Peyer's patch (tissue), 4 donors: ENCODE measurements around the gene GOLGA1. TPM values are rescaled to one million over a fixed set of nuclear protein-coding genes. Genes with fewer than 3 reads are reported as not detected.
"Not testable (repeated sequence)": the region's sequence is repeated elsewhere in the genome, so short reads cannot be mapped to it uniquely, and the experiment has no call there.

Experiments used
- DNase-seq, 3 donors: peaks; one replicate each; pipeline ENCODE4 v3.0.0-alpha.2; 2017 to 2019
- H3K27ac ChIP-seq, 4 donors: fragments of 200-600 bp; sonication (generic); one replicate each; pipeline ENCODE4 v1.5.1; 2016 to 2019
- H3K27me3 ChIP-seq, 2 donors: fragments of 200-600 bp; sonication (generic); one replicate each; pipeline ENCODE4 v1.5.1; 2019
- H3K36me3 ChIP-seq, 3 donors: fragments of 200-600 bp; sonication (generic); one replicate each; pipeline ENCODE4 v1.5.1; 2016 to 2019
- H3K4me1 ChIP-seq, 4 donors: fragments of 200-600 bp; sonication (generic); one replicate each; pipeline ENCODE4 v1.5.1; 2016 to 2019
- H3K4me3 ChIP-seq, 4 donors: fragments of 200-600 bp; sonication (generic); 1 replicate in 3 of 4; 2 replicates in 1 of 4; pipeline ENCODE4 v1.5.1; 2016 to 2019; ENCODE audit warnings: mild to moderate bottlenecking in 1 of 4
- H3K9me3 ChIP-seq, 4 donors: fragments of 200-600 bp; sonication (generic); one replicate each; pipeline ENCODE4 v1.5.1; 2016 to 2019; ENCODE audit warnings: mild to moderate bottlenecking in 1 of 4
- POLR2A ChIP-seq, 2 donors: fragments of 450-650 bp; IDR thresholded peaks; one replicate each; pipeline ENCODE4 v1.5.1; 2017; ENCODE audit warnings: antibody characterized with exemption in 2 of 2, mild to moderate bottlenecking in 2 of 2, moderate library complexity in 2 of 2
- total RNA-seq, 4 donors: library from RNA; depleted of rRNA; stranded (reverse); fragments of >200 nt; gene quantifications; one replicate each; pipeline ENCODE4 v1.1.0, GENCODE V29; 2016
- TF ChIP-seq, protein P1 (sequence below), 6 experiments: fragments of 450-650 bp in 4 of 6; fragments of 200-600 bp in 2 of 6; sonication (generic) in 1 of 6; IDR thresholded peaks; one replicate each; pipeline ENCODE4 v1.5.1; 2017 to 2019; ENCODE audit warnings: antibody characterized with exemption in 6 of 6, mild to moderate bottlenecking in 3 of 6, moderate library complexity in 1 of 6

Gene GOLGA1
- total RNA-seq, 4 donors from 2014 or later: 27.0 to 52.8 (median 37.3) TPM

DNA sequence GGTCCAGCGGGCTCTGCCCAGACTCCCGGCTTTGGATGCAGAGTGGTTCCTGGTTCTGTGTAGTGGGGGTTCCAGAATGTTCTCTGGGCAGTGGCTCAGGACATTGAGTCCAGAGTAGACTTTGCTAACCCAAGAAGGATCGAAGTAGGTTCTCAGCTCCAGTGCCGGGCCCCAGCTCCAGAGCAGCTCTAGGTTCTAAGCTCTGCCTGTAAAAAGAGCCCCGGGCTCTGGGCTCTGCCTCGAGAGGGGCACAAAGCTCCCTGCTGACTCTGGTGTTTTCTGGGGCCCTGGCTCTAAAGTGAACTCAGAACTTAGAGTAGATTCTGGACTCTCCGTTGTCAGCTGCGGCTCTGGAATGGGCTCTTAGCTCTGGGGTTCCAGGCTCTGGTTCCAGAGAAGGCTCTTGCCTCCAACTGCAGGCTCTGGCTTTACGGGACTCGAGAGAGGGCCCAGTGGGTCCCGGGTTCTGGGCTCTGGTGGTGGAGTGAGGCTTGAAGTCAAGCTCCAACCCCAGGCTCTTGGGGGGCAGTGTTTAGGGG lies 87.2 kb downstream of the GOLGA1 start:
- no peak for TF ChIP-seq POLR2A (IDR thresholded peaks at IDR 0.05)
- TF ChIP-seq, protein P1, sequence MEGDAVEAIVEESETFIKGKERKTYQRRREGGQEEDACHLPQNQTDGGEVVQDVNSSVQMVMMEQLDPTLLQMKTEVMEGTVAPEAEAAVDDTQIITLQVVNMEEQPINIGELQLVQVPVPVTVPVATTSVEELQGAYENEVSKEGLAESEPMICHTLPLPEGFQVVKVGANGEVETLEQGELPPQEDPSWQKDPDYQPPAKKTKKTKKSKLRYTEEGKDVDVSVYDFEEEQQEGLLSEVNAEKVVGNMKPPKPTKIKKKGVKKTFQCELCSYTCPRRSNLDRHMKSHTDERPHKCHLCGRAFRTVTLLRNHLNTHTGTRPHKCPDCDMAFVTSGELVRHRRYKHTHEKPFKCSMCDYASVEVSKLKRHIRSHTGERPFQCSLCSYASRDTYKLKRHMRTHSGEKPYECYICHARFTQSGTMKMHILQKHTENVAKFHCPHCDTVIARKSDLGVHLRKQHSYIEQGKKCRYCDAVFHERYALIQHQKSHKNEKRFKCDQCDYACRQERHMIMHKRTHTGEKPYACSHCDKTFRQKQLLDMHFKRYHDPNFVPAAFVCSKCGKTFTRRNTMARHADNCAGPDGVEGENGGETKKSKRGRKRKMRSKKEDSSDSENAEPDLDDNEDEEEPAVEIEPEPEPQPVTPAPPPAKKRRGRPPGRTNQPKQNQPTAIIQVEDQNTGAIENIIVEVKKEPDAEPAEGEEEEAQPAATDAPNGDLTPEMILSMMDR (IDR thresholded peaks at IDR 0.05): no peak
- Histone ChIP-seq H3K27ac (peak overlapping the region in 2 of 4 donors; percentile 16 to 62), H3K4me1 (peaks cover 0 to 14% (median 4%) of the 10 kb centered on the region in 4 donors), H3K36me3 (peaks cover 0 to 17% (median 0%) of the 10 kb centered on the region in 3 donors), H3K4me3 (peak overlapping the region; percentile 33 to 57 (median 48)), H3K9me3 (no peaks in the 10 kb centered on the region), H3K27me3 (no peaks in the 10 kb centered on the region)
- no peak for DNase-seq

GRCh38 chr9:124852829-124853531 lies 87.9 kb downstream of the GOLGA1 start, which contains the start of gene WDR38:
Gene WDR38, plus strand, starts transcription at chr9:124853460. Its CDS starts 72 bp downstream, at chr9:124853532.
- Histone ChIP-seq H3K4me3 (peak within 1 kb of the TSS; percentile 33 to 57 (median 48)), H3K27ac (peak within 1 kb of the TSS in 3 of 4 donors; percentile 16 to 62 (median 20))

GRCh38 chr9:124852121-124852828 lies 88.6 kb downstream of the GOLGA1 start:
- Histone ChIP-seq H3K4me1 (peaks cover 0 to 14% (median 4%) of the 10 kb centered on the region in 4 donors), H3K4me3 (peak overlapping the region in 1 of 4 donors; percentile 57), H3K36me3 (peaks cover 0 to 3% (median 0%) of the 10 kb centered on the region in 3 donors), H3K9me3 (no peaks in the 10 kb centered on the region), H3K27ac (peak overlapping the region in 1 of 4 donors; percentile 20), H3K27me3 (no peaks in the 10 kb centered on the region)
- no peak for TF ChIP-seq POLR2A (IDR thresholded peaks at IDR 0.05)
- TF ChIP-seq, protein P1 (IDR thresholded peaks at IDR 0.05): no peak
- DNase-seq: no peak

More at GRCh38 chr9:124852829-124853531, 87.9 kb downstream of the GOLGA1 start, which contains the start of gene WDR38:
- H3K36me3 ChIP-seq: peaks cover 0 to 10% (median 0%) of the 10 kb centered on the region in 3 donors
- H3K27me3 ChIP-seq: no peaks in the 10 kb centered on the region
- no peaks in the 10 kb centered on the region for H3K9me3 ChIP-seq
- H3K4me1 ChIP-seq: peaks cover 0 to 14% (median 4%) of the 10 kb centered on the region in 4 donors
- DNase-seq: peak; percentile 64 to 87 (median 84)
- TF ChIP-seq, protein P1 (IDR thresholded peaks at IDR 0.05): peak; percentile 91 to 100 (median 98)
- TF ChIP-seq POLR2A (IDR thresholded peaks at IDR 0.05): peak in 1 of 2 donors; percentile 29

- no peak for DNase-seq
- peaks cover 0 to 14% (median 4%) of the 10 kb centered on the region in 4 donors for H3K4me1 ChIP-seq
- TF ChIP-seq POLR2A (IDR thresholded peaks at IDR 0.05): no peak
- TF ChIP-seq, protein P1 (IDR thresholded peaks at IDR 0.05): no peak
- H3K36me3 ChIP-seq: no peaks in the 10 kb centered on the region
- H3K9me3 ChIP-seq: no peaks in the 10 kb centered on the region
- no peak overlapping the region for H3K4me3 ChIP-seq
- H3K27ac ChIP-seq: no peak overlapping the region
- no peaks in the 10 kb centered on the region for H3K27me3 ChIP-seq
Observed at GRCh38 chr9:124849801-124850200, 91.1 kb downstream of the GOLGA1 start.

DNA sequence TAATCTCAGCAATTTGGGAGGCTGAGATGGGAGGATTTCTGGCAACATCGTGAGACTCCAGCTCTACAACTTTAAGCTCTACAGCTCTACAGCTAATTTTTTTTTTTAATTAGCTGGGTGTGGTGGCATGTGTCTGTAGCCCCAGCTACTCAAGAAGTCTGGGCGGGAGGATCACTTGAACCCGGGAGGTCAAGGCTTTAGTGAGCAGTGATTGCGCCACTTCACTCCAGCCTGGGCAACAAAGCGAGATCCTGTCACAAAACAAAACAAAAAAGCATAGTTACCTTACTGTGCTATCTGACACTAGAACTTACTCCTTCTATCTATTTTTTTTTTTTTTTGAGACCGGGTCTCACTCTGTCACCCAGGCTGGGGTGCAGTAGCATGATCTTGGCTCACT lies 93.9 kb downstream of the GOLGA1 start:
- Histone ChIP-seq H3K36me3 (no peaks in the 10 kb centered on the region), H3K4me3 (no peak overlapping the region), H3K27ac (no peak overlapping the region), H3K9me3 (no peaks in the 10 kb centered on the region), H3K27me3 (no peaks in the 10 kb centered on the region), H3K4me1 (no peaks in the 10 kb centered on the region)
- no peak for DNase-seq
- no peak for TF ChIP-seq POLR2A (IDR thresholded peaks at IDR 0.05)
- TF ChIP-seq, protein P1 (IDR thresholded peaks at IDR 0.05): no peak

DNA sequence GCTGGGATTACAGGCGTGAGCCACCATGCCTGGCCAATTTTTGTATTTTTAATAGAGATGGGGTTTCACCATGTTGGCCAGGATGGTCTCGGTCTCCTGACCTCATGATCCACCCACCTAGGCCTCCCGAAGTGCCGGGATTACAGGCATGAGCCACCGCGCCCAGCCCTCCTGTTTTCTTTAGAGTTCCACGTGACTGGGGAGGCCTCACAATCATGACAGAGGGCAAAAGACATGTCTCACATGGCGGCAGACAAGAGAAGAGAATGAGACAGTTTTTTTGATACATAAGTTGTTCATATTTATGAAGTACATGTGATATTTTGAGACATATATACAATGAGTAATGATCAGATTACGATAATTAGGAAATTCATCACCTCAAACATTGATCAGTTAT lies 94.4 kb downstream of the GOLGA1 start:
- H3K9me3 ChIP-seq, H3K4me1 ChIP-seq, H3K4me3 ChIP-seq, H3K27me3 ChIP-seq, H3K27ac ChIP-seq, H3K36me3 ChIP-seq, DNase-seq: not testable (repeated sequence)
